ENCODE results near the gene IMP4. TPM values are rescaled to one million over a fixed set of nuclear protein-coding genes. Genes with fewer than 3 reads are reported as not detected.

The IMP4 gene
- total RNA-seq, 2 experiments from 2014 or later, result 81.7 to 88.1 TPM

- no peak overlapping the region for H3K4me3 Mint-ChIP-seq
- H3K27ac ChIP-seq (ENCODE audit: low read depth in 1 of 2, low read length in 2 of 2), result no peak overlapping the region
- peaks cover 0 to 5% of the 10 kb centered on the region in 2 experiments for H3K9me3 ChIP-seq (ENCODE audit: control insufficient read depth in 1 of 2, insufficient read depth in 1 of 2, low read length in 2 of 2)
- no peaks in the 10 kb centered on the region for H3K36me3 Mint-ChIP-seq (ENCODE audit: low read depth)
- ATAC-seq (ENCODE audit: poor library complexity) (no peak), DNase-seq (no peak)
- no peaks in the 10 kb centered on the region for H3K36me3 ChIP-seq (ENCODE audit: insufficient read depth, low read length)
- TF ChIP-seq, protein P1, sequence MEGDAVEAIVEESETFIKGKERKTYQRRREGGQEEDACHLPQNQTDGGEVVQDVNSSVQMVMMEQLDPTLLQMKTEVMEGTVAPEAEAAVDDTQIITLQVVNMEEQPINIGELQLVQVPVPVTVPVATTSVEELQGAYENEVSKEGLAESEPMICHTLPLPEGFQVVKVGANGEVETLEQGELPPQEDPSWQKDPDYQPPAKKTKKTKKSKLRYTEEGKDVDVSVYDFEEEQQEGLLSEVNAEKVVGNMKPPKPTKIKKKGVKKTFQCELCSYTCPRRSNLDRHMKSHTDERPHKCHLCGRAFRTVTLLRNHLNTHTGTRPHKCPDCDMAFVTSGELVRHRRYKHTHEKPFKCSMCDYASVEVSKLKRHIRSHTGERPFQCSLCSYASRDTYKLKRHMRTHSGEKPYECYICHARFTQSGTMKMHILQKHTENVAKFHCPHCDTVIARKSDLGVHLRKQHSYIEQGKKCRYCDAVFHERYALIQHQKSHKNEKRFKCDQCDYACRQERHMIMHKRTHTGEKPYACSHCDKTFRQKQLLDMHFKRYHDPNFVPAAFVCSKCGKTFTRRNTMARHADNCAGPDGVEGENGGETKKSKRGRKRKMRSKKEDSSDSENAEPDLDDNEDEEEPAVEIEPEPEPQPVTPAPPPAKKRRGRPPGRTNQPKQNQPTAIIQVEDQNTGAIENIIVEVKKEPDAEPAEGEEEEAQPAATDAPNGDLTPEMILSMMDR (IDR thresholded peaks at IDR 0.05), result no peak
- H3K4me3 ChIP-seq (ENCODE audit: low read length), result no peak overlapping the region
- peaks cover 34% of the 10 kb centered on the region for H3K27me3 Mint-ChIP-seq
- no peaks in the 10 kb centered on the region for H3K4me1 Mint-ChIP-seq (ENCODE audit: low read depth)
- H3K9me3 Mint-ChIP-seq, result no peaks in the 10 kb centered on the region
- peaks cover 0 to 2% of the 10 kb centered on the region in 2 experiments for H3K27me3 ChIP-seq (ENCODE audit: control insufficient read depth in 1 of 2, insufficient read depth in 2 of 2, low read length in 2 of 2)
- POLR2A ChIA-PET, result no interaction called here
- H3K4me1 ChIP-seq (ENCODE audit: insufficient read depth, low read length), result no peaks in the 10 kb centered on the region
- CTCF ChIA-PET, result no interaction called here
- no peak overlapping the region for H3K27ac Mint-ChIP-seq
- intact Hi-C loops (cut with DNase I, micrococcal nuclease), result no loop called here
Measured at GRCh38 chr2:130302164-130302886, 40.4 kb upstream of the IMP4 start.

GRCh38 chr2:130303169-130303568, 39.5 kb upstream of the IMP4 start:
- H3K27ac ChIP-seq (ENCODE audit: low read depth in 1 of 2, low read length in 2 of 2), result no peak overlapping the region
- Mint-ChIP-seq H3K27me3 (peaks cover 27% of the 10 kb centered on the region), H3K4me1 (ENCODE audit: low read depth) (no peaks in the 10 kb centered on the region), H3K36me3 (ENCODE audit: low read depth) (no peaks in the 10 kb centered on the region), H3K27ac (no peak overlapping the region), H3K4me3 (no peak overlapping the region), H3K9me3 (no peaks in the 10 kb centered on the region)
- H3K4me3 ChIP-seq (ENCODE audit: low read length), result no peak overlapping the region
- H3K27me3 ChIP-seq (ENCODE audit: control insufficient read depth in 1 of 2, insufficient read depth in 2 of 2, low read length in 2 of 2), result peaks cover 0 to 2% of the 10 kb centered on the region in 2 experiments
- DNase-seq (no peak), ATAC-seq (ENCODE audit: poor library complexity) (no peak)
- H3K9me3 ChIP-seq (ENCODE audit: control insufficient read depth in 1 of 2, insufficient read depth in 1 of 2, low read length in 2 of 2), result peaks cover 0 to 5% of the 10 kb centered on the region in 2 experiments
- ChIA-PET POLR2A (no interaction called here), CTCF (no interaction called here)
- H3K36me3 ChIP-seq (ENCODE audit: insufficient read depth, low read length), result no peaks in the 10 kb centered on the region
- TF ChIP-seq, protein P1 (IDR thresholded peaks at IDR 0.05), result no peak
- no peaks in the 10 kb centered on the region for H3K4me1 ChIP-seq (ENCODE audit: insufficient read depth, low read length)
- intact Hi-C loops (cut with DNase I, micrococcal nuclease), result no loop called here

DNA sequence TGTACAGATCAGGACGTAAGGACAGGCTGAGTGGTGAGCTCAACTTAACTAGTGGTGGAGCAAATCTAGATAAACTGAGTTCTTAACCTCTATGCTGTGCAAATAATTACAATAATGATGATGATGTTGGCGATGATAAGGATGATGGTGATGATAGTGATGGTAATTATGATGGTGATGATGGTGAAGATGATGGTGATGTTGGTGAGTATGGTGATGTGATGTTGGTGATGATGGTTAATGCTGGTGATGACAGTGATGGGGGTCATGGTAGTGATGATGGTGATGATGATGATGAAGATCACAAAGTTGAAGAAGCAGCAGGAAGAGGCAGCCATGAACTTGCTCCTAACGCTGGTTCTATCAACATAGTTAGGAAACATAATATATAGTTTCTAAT, 38.0 kb upstream of the IMP4 start:
- TF ChIP-seq, protein P1 (IDR thresholded peaks at IDR 0.05), result no peak
- ATAC-seq (ENCODE audit: poor library complexity), result no peak
- POLR2A ChIA-PET, result no interaction called here
- no peak for DNase-seq
- H3K4me3 ChIP-seq (ENCODE audit: low read length), result no peak overlapping the region
- intact Hi-C loops (cut with DNase I, micrococcal nuclease), result no loop called here
- H3K4me1 ChIP-seq (ENCODE audit: insufficient read depth, low read length), result no peaks in the 10 kb centered on the region
- CTCF ChIA-PET, result no interaction called here
- H3K9me3 ChIP-seq (ENCODE audit: control insufficient read depth in 1 of 2, insufficient read depth in 1 of 2, low read length in 2 of 2), result peaks cover 0 to 5% of the 10 kb centered on the region in 2 experiments
- H3K36me3 ChIP-seq (ENCODE audit: insufficient read depth, low read length), result no peaks in the 10 kb centered on the region
- H3K27me3 ChIP-seq (ENCODE audit: control insufficient read depth in 1 of 2, insufficient read depth in 2 of 2, low read length in 2 of 2), result peaks cover 0 to 4% of the 10 kb centered on the region in 2 experiments
- Mint-ChIP-seq H3K36me3 (ENCODE audit: low read depth) (no peaks in the 10 kb centered on the region), H3K9me3 (no peaks in the 10 kb centered on the region), H3K27ac (no peak overlapping the region), H3K4me3 (no peak overlapping the region), H3K27me3 (peaks cover 24% of the 10 kb centered on the region), H3K4me1 (ENCODE audit: low read depth) (no peaks in the 10 kb centered on the region)
- no peak overlapping the region for H3K27ac ChIP-seq (ENCODE audit: low read depth in 1 of 2, low read length in 2 of 2)
